A673 (cell line): ENCODE data around the gene TMEM185B. TPM values are rescaled to one million over a fixed set of nuclear protein-coding genes. Genes with fewer than 3 reads are reported as not detected.

Experiments used
- BruUV-seq: library from RNA; stranded (reverse); fragments of 400-500 nt; replicated peaks from 2 replicates; lab custom pipeline; 2021; lab: Mats Ljungman, UMichigan
- CTCF ChIA-PET: fragments of 300-600 bp; sonication (Branson Sonifier 250); formaldehyde crosslinking; loops from one replicate; lab custom pipeline; 2022; ENCODE audit warnings: antibody characterized with exemption; lab: Charles Lee
- POLR2A ChIA-PET: fragments of 300-600 bp; sonication (Branson Sonifier 250); formaldehyde crosslinking; loops from one replicate; lab custom pipeline; 2022; ENCODE audit warnings: antibody characterized with exemption; ENCODE audit not compliant: low non-redundant PET; lab: Charles Lee
- DNase-seq: peaks from one replicate; pipeline ENCODE4 v3.0.0-alpha.2; 2015; ENCODE audit warnings: low spot score
- H3K27ac ChIP-seq: fragments of 200-600 bp; sonication (generic); 2 replicates; pipeline ENCODE4 v1.5.1; 2016; ENCODE audit warnings: mixed run types, low read depth, mild to moderate bottlenecking, mixed read lengths, antibody characterized with exemption, low read length; ENCODE audit not compliant: poor library complexity, severe bottlenecking
- H3K27me3 ChIP-seq: fragments of 200-600 bp; sonication (generic); replicated peaks from 2 replicates; pipeline ENCODE4 v1.6.1; 2017; ENCODE audit warnings: mixed run types, low read depth, mild to moderate bottlenecking, mixed read lengths, antibody characterized with exemption, low read length; ENCODE audit not compliant: insufficient read depth, poor library complexity
- H3K36me3 ChIP-seq: fragments of 200-600 bp; sonication (generic); 2 replicates; pipeline ENCODE4 v1.6.1; 2016; ENCODE audit warnings: mixed run types, mild to moderate bottlenecking, mixed read lengths, antibody characterized with exemption, low read length; ENCODE audit not compliant: insufficient read depth, poor library complexity, severe bottlenecking
- H3K4me1 ChIP-seq: fragments of 200-600 bp; sonication (generic); 2 replicates; pipeline ENCODE4 v1.6.1; 2017; ENCODE audit warnings: mixed run types, mild to moderate bottlenecking, mixed read lengths, antibody characterized with exemption, low read length; ENCODE audit not compliant: insufficient read depth, poor library complexity, severe bottlenecking
- H3K4me3 ChIP-seq: fragments of 200-600 bp; sonication (generic); 2 replicates; pipeline ENCODE4 v1.5.1; 2016; ENCODE audit warnings: low read depth, mixed run types, mild to moderate bottlenecking, mixed read lengths, low read length; ENCODE audit not compliant: poor library complexity, severe bottlenecking
- H3K9me3 ChIP-seq: fragments of 200-600 bp; sonication (generic); 2 replicates; pipeline ENCODE4 v1.6.1; 2016; ENCODE audit warnings: mixed run types, low read depth, mild to moderate bottlenecking, mixed read lengths, antibody characterized with exemption, low read length; ENCODE audit not compliant: poor library complexity, severe bottlenecking
- CTCF ChIP-seq: fragments of 300-800, 200-600 bp; sonication (generic); conservative IDR thresholded peaks from 2 replicates; pipeline ENCODE4 v1.5.1; 2017; ENCODE audit warnings: low read depth, mild to moderate bottlenecking, antibody characterized with exemption, low read length, moderate library complexity, mixed read lengths
- EZH2 ChIP-seq: fragments of 200-600 bp; sonication (generic); IDR thresholded peaks from 2 replicates; pipeline ENCODE4 v1.6.1; 2017; ENCODE audit warnings: borderline replicate concordance, low read depth, mild to moderate bottlenecking, mixed read lengths, antibody characterized with exemption, low read length; ENCODE audit not compliant: poor library complexity, severe bottlenecking
- intact Hi-C: fragments of 100-400 bp; cut with micrococcal nuclease; formaldehyde crosslinking; loops from one replicate; pipeline ENCODE4 v1.10.0; 2022; ENCODE audit not compliant: unreplicated experiment
- total RNA-seq: library from RNA; stranded (reverse); gene quantifications from 2 replicates; pipeline ENCODE4 v1.2.3, GENCODE V29; 2021

TMEM185B gene
- total RNA-seq, 1 experiment from 2014 or later = 34.5 TPM

- DNase-seq = no peak
- H3K4me1 ChIP-seq = no peaks in the 10 kb centered on the region
- BruUV-seq = no TSS peak
- no peaks in the 10 kb centered on the region for H3K9me3 ChIP-seq
- H3K36me3 ChIP-seq = no peaks in the 10 kb centered on the region
- H3K27ac ChIP-seq = no peak overlapping the region
- no peaks in the 10 kb centered on the region for H3K27me3 ChIP-seq
- CTCF ChIA-PET = no interaction called here
- intact Hi-C loops = no loop called here
- POLR2A ChIA-PET = no interaction called here
- no peak overlapping the region for H3K4me3 ChIP-seq
- TF ChIP-seq CTCF (no peak), EZH2 (no peak)
These were observed 10.1 kb upstream of the TMEM185B start for GRCh38 chr2:120233292-120233691.

- POLR2A ChIA-PET = no interaction called here
- BruUV-seq = no TSS peak
These were observed 8.9 kb upstream of the TMEM185B start for GRCh38 chr2:120231974-120232635.

GRCh38 chr2:120231564-120231973 is 8.4 kb upstream of the TMEM185B start:
- intact Hi-C loops = no loop called here
- no peaks in the 10 kb centered on the region for H3K4me1 ChIP-seq
- no peaks in the 10 kb centered on the region for H3K27me3 ChIP-seq
- no TSS peak for BruUV-seq
- ChIA-PET POLR2A (no interaction called here), CTCF (interaction anchor here (0.6 kb wide), 1 partner anchor 58 kb away, joined by 5 read pairs; no protein-coding TSS in a partner anchor)
- no peaks in the 10 kb centered on the region for H3K36me3 ChIP-seq
- no peak for TF ChIP-seq CTCF
- no peak for TF ChIP-seq EZH2
- H3K27ac ChIP-seq = no peak overlapping the region
- no peak overlapping the region for H3K4me3 ChIP-seq
- H3K9me3 ChIP-seq = no peaks in the 10 kb centered on the region
- no peak for DNase-seq

More at GRCh38 chr2:120231974-120232635, 8.9 kb upstream of the TMEM185B start:
- CTCF ChIA-PET = interaction anchor here (0.6 kb wide), 1 partner anchor 59 kb away, joined by 5 read pairs; no protein-coding TSS in a partner anchor
- no peaks in the 10 kb centered on the region for H3K36me3 ChIP-seq
- intact Hi-C loops = no loop called here
- H3K27ac ChIP-seq = no peak overlapping the region
- no peaks in the 10 kb centered on the region for H3K9me3 ChIP-seq
- DNase-seq = no peak
- H3K4me3 ChIP-seq = no peak overlapping the region
- TF ChIP-seq CTCF (no peak), EZH2 (no peak)
- H3K27me3 ChIP-seq = no peaks in the 10 kb centered on the region
- no peaks in the 10 kb centered on the region for H3K4me1 ChIP-seq
